Stimulated activated CD4-positive, alpha-beta T cell treated with anti-CD3 and anti-CD28 coated beads, Interleukin-1b, Interleukin-23, amount 100 ng/mL, for 24 hours (primary cell): ENCODE measurements around the gene MZT2A.
"Not testable (repeated sequence)": the region's sequence is repeated elsewhere in the genome, so short reads cannot be mapped to it uniquely, and the experiment has no call there.

Experiments
- DNase-seq, 4 experiments: peaks; one replicate each; pipeline ENCODE4 v3.0.0-alpha.2; 2020; ENCODE audit warnings: low read depth in 4 of 4, low spot score in 1 of 4

Gene MZT2A

GRCh38 chr2:131467722-131468121 is 24.5 kb downstream of the MZT2A start:
- not testable (repeated sequence) for DNase-seq

GRCh38 chr2:131454914-131455313 is 37.3 kb downstream of the MZT2A start:
- not testable (repeated sequence) for DNase-seq

GRCh38 chr2:131451265-131451949 is 40.8 kb downstream of the MZT2A start:
- not testable (repeated sequence) for DNase-seq

- DNase-seq, result not testable (repeated sequence)
These were observed 44.2 kb downstream of the MZT2A start for GRCh38 chr2:131447981-131448380.

- DNase-seq, result no peak
These were observed 46.3 kb downstream of the MZT2A start for GRCh38 chr2:131445896-131446295.

- not testable (repeated sequence) for DNase-seq
These were observed 46.7 kb downstream of the MZT2A start for GRCh38 chr2:131445515-131445797.

GRCh38 chr2:131444736-131445514 is 47.3 kb downstream of the MZT2A start:
- DNase-seq, result not testable (repeated sequence)

- not testable (repeated sequence) for DNase-seq
These were observed 51.3 kb downstream of the MZT2A start for GRCh38 chr2:131440742-131441468.
